Neural progenitor cell (in vitro differentiated cells): Measurements from ENCODE around the gene POLR3G.

Experiments
- CTCF ChIP-seq: fragments of 200-600 bp; sonication (generic); IDR thresholded peaks from 2 replicates; pipeline ENCODE4 v1.5.1; 2017; ENCODE audit warnings: antibody characterized with exemption, mild to moderate bottlenecking
- EZH2 ChIP-seq: fragments of 200-600 bp; sonication (generic); IDR thresholded peaks from 2 replicates; pipeline ENCODE4 v1.6.1; 2017; ENCODE audit warnings: antibody characterized with exemption, mild to moderate bottlenecking, moderate library complexity

GRCh38 chr5:90557391-90557790 lies 82.7 kb downstream of the POLR3G start:
- TF ChIP-seq CTCF (no peak), EZH2 (no peak)
